DLD1 (cell line): ENCODE results near the gene SLC22A3.

Experiments used
- in situ Hi-C: cut with HindIII; loops from 2 replicates; pipeline ENCODE4 v1.10.0; 2017; ENCODE audit warnings: low sequenced_read_pairs

The SLC22A3 gene

GRCh38 chr6:160487116-160487515, 138.9 kb downstream of the SLC22A3 start:
- in situ Hi-C loops, result no loop called here

- in situ Hi-C loops, result no loop called here
These were observed 140.9 kb downstream of the SLC22A3 start for GRCh38 chr6:160489091-160489490.

GRCh38 chr6:160494576-160494975, 146.4 kb downstream of the SLC22A3 start:
- in situ Hi-C loops, result no loop called here

- in situ Hi-C loops, result no loop called here
These were observed 152.5 kb downstream of the SLC22A3 start for GRCh38 chr6:160500639-160501038.
